T-helper 1 cell treated with Interleukin-12 subunit alpha and Interleukin-12 subunit beta and Interleukin-4 antibody, amounts not matched to agents 30 μg/mL and 1 μg/mL, for 36 hours (primary cell): Measurements from ENCODE around the gene RHEBL1.

ENCODE experiments used
- H3K27ac Mint-ChIP-seq: one replicate; pipeline ENCODE4 v1.8.0; 2021; ENCODE audit warnings: mild to moderate bottlenecking, mixed read lengths
- H3K27me3 Mint-ChIP-seq: one replicate; pipeline ENCODE4 v1.8.0; 2021; ENCODE audit warnings: low read depth, mixed read lengths
- H3K36me3 Mint-ChIP-seq: one replicate; pipeline ENCODE4 v1.8.0; 2021; ENCODE audit warnings: low read depth, mixed read lengths
- H3K4me1 Mint-ChIP-seq: one replicate; pipeline ENCODE4 v1.8.0; 2021; ENCODE audit warnings: low read depth, mixed read lengths
- H3K4me3 Mint-ChIP-seq: one replicate; pipeline ENCODE4 v1.8.0; 2021; ENCODE audit warnings: mild to moderate bottlenecking, moderate library complexity, mixed read lengths
- H3K9me3 Mint-ChIP-seq: one replicate; pipeline ENCODE4 v1.8.0; 2021; ENCODE audit warnings: mixed read lengths

The RHEBL1 gene

GRCh38 chr12:49069507-49070346 is at the start of gene RHEBL1:
TSS of gene RHEBL1 (minus strand) at chr12:49069979. CDS start at chr12:49069785, 194 bp downstream.
- Mint-ChIP-seq H3K36me3 (peaks cover 6% of the 10 kb centered on the region), H3K27ac (peak within 1 kb of the TSS; percentile 98), H3K4me1 (peaks cover 22% of the 10 kb centered on the region), H3K4me3 (peak within 1 kb of the TSS; percentile 100), H3K27me3 (no peaks in the 10 kb centered on the region), H3K9me3 (no peaks in the 10 kb centered on the region)

GRCh38 chr12:49111206-49111605 is 41.4 kb upstream of the RHEBL1 start:
- no peaks in the 10 kb centered on the region for H3K36me3 Mint-ChIP-seq
- H3K4me3 Mint-ChIP-seq = peak overlapping the region; percentile 97
- H3K27me3 Mint-ChIP-seq = no peaks in the 10 kb centered on the region
- H3K4me1 Mint-ChIP-seq = peaks cover 28% of the 10 kb centered on the region
- peak overlapping the region; percentile 94 for H3K27ac Mint-ChIP-seq
- H3K9me3 Mint-ChIP-seq = no peaks in the 10 kb centered on the region

GRCh38 chr12:49110464-49111155 is 40.8 kb upstream of the RHEBL1 start, which contains the start of gene LMBR1L:
TSS of gene LMBR1L (minus strand) at chr12:49110847. CDS start at chr12:49110555, 292 bp downstream.
- Mint-ChIP-seq H3K9me3 (no peaks in the 10 kb centered on the region), H3K4me1 (peaks cover 30% of the 10 kb centered on the region), H3K27me3 (no peaks in the 10 kb centered on the region), H3K27ac (peak within 1 kb of the TSS; percentile 94), H3K36me3 (no peaks in the 10 kb centered on the region), H3K4me3 (peak within 1 kb of the TSS; percentile 97)

GRCh38 chr12:49109641-49110463 is 40.1 kb upstream of the RHEBL1 start:
- H3K27ac Mint-ChIP-seq = peak overlapping the region; percentile 94
- H3K4me3 Mint-ChIP-seq = peak overlapping the region; percentile 97
- peaks cover 30% of the 10 kb centered on the region for H3K4me1 Mint-ChIP-seq
- H3K36me3 Mint-ChIP-seq = no peaks in the 10 kb centered on the region
- no peaks in the 10 kb centered on the region for H3K27me3 Mint-ChIP-seq
- H3K9me3 Mint-ChIP-seq = no peaks in the 10 kb centered on the region

- H3K4me1 Mint-ChIP-seq = peaks cover 34% of the 10 kb centered on the region
- H3K27me3 Mint-ChIP-seq = no peaks in the 10 kb centered on the region
- no peaks in the 10 kb centered on the region for H3K9me3 Mint-ChIP-seq
- peak overlapping the region; percentile 97 for H3K4me3 Mint-ChIP-seq
- peak overlapping the region; percentile 88 for H3K27ac Mint-ChIP-seq
- peaks cover 7% of the 10 kb centered on the region for H3K36me3 Mint-ChIP-seq
Observed at GRCh38 chr12:49108958-49109404, 39.2 kb upstream of the RHEBL1 start.

- Mint-ChIP-seq H3K36me3 (peaks cover 17% of the 10 kb centered on the region), H3K4me3 (no peak overlapping the region), H3K9me3 (no peaks in the 10 kb centered on the region), H3K27ac (no peak overlapping the region), H3K4me1 (peaks cover 27% of the 10 kb centered on the region), H3K27me3 (no peaks in the 10 kb centered on the region)
Observed at GRCh38 chr12:49105504-49106084, 35.8 kb upstream of the RHEBL1 start.

- Mint-ChIP-seq H3K9me3 (no peaks in the 10 kb centered on the region), H3K36me3 (peaks cover 20% of the 10 kb centered on the region), H3K4me1 (peaks cover 24% of the 10 kb centered on the region), H3K4me3 (no peak overlapping the region), H3K27ac (no peak overlapping the region), H3K27me3 (no peaks in the 10 kb centered on the region)
Observed at GRCh38 chr12:49104822-49105221, 35.0 kb upstream of the RHEBL1 start.

GRCh38 chr12:49100380-49100779 is 30.6 kb upstream of the RHEBL1 start:
- Mint-ChIP-seq H3K27me3 (peaks cover 4% of the 10 kb centered on the region), H3K36me3 (peaks cover 42% of the 10 kb centered on the region), H3K4me3 (no peak overlapping the region), H3K27ac (no peak overlapping the region), H3K9me3 (no peaks in the 10 kb centered on the region), H3K4me1 (peaks cover 6% of the 10 kb centered on the region)

GRCh38 chr12:49098703-49099102 is 28.9 kb upstream of the RHEBL1 start:
- Mint-ChIP-seq H3K27ac (no peak overlapping the region), H3K36me3 (peaks cover 35% of the 10 kb centered on the region)

GRCh38 chr12:49098035-49098451 is 28.3 kb upstream of the RHEBL1 start:
- Mint-ChIP-seq H3K27ac (no peak overlapping the region), H3K4me1 (peaks cover 9% of the 10 kb centered on the region), H3K9me3 (no peaks in the 10 kb centered on the region), H3K27me3 (peaks cover 22% of the 10 kb centered on the region), H3K36me3 (peaks cover 35% of the 10 kb centered on the region), H3K4me3 (no peak overlapping the region)

More at GRCh38 chr12:49098703-49099102, 28.9 kb upstream of the RHEBL1 start:
- Mint-ChIP-seq H3K4me1 (peaks cover 5% of the 10 kb centered on the region), H3K27me3 (peaks cover 15% of the 10 kb centered on the region), H3K9me3 (no peaks in the 10 kb centered on the region), H3K4me3 (no peak overlapping the region)

- Mint-ChIP-seq H3K36me3 (peaks cover 35% of the 10 kb centered on the region), H3K4me3 (no peak overlapping the region), H3K9me3 (no peaks in the 10 kb centered on the region), H3K27ac (no peak overlapping the region), H3K27me3 (peaks cover 28% of the 10 kb centered on the region), H3K4me1 (peaks cover 12% of the 10 kb centered on the region)
Observed at GRCh38 chr12:49097381-49097780, 27.6 kb upstream of the RHEBL1 start.

GRCh38 chr12:49094975-49095365 is 25.2 kb upstream of the RHEBL1 start:
- H3K4me1 Mint-ChIP-seq = peaks cover 28% of the 10 kb centered on the region
- no peak overlapping the region for H3K27ac Mint-ChIP-seq
- H3K4me3 Mint-ChIP-seq = peak overlapping the region; percentile 32
- peaks cover 26% of the 10 kb centered on the region for H3K36me3 Mint-ChIP-seq
- no peaks in the 10 kb centered on the region for H3K9me3 Mint-ChIP-seq
- H3K27me3 Mint-ChIP-seq = peaks cover 51% of the 10 kb centered on the region

GRCh38 chr12:49094160-49094974 is 24.6 kb upstream of the RHEBL1 start, which contains the start of gene DHH:
TSS of gene DHH (minus strand) at chr12:49094801. CDS start at chr12:49094512, 289 bp downstream.
- H3K27me3 Mint-ChIP-seq = peaks cover 55% of the 10 kb centered on the region
- peaks cover 22% of the 10 kb centered on the region for H3K36me3 Mint-ChIP-seq
- H3K4me1 Mint-ChIP-seq = peaks cover 31% of the 10 kb centered on the region
- no peaks in the 10 kb centered on the region for H3K9me3 Mint-ChIP-seq
- H3K4me3 Mint-ChIP-seq = peak within 1 kb of the TSS; percentile 32
- no peak within 1 kb of the TSS for H3K27ac Mint-ChIP-seq
